HG03558 (cell line): ENCODE results near the gene VENTX.
"Not testable (repeated sequence)": the region's sequence is repeated elsewhere in the genome, so short reads cannot be mapped to it uniquely, and the experiment has no call there.

ENCODE experiments used
- ATAC-seq: cut with Tn5 transposase; IDR thresholded peaks from one replicate; pipeline ENCODE4 v1.9.1; 2021; ENCODE audit warnings: moderate number of reproducible peaks; ENCODE audit not compliant: unreplicated experiment; ENCODE audit errors: extremely low read depth

VENTX gene

DNA sequence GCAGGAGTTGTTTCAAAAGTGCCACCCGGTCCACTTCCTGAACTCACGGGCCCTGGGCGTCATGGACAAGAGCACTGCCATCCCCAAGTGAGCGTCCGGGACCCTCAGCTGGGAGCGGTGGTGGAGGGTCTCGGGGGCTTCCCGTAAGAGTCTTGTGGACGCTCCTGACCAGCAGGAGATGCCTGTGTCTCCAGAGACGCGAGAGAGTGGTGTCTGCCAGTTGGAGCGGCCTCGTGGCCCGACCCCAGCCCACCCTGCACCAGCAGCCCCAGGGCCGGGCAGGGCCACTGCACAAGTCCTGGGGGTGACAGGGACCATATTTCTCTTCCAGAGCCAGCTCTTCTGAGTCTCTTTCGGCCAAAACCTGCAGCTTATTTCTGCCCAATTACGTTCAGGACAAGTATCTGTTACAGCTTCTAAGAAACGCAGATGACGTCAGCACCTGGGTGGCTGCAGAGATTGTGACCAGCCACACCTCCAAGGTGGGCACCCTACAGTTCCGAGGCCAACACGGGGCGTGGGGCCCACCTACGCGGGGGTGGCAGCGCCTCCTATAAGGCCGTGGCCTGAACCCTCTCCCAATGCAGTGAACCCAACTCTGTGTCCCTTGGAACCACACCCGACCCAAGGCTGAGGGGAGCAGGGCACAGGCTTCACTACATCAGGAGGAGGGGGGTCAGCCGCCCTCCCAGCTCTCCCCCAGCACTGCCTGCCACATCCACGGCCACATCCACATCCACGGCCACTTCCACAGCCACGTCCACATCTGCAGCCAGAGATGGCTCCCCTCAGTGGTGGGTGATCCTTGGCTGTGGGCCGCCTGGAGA lies 23.8 kb upstream of the VENTX start:
- no peak for ATAC-seq

DNA sequence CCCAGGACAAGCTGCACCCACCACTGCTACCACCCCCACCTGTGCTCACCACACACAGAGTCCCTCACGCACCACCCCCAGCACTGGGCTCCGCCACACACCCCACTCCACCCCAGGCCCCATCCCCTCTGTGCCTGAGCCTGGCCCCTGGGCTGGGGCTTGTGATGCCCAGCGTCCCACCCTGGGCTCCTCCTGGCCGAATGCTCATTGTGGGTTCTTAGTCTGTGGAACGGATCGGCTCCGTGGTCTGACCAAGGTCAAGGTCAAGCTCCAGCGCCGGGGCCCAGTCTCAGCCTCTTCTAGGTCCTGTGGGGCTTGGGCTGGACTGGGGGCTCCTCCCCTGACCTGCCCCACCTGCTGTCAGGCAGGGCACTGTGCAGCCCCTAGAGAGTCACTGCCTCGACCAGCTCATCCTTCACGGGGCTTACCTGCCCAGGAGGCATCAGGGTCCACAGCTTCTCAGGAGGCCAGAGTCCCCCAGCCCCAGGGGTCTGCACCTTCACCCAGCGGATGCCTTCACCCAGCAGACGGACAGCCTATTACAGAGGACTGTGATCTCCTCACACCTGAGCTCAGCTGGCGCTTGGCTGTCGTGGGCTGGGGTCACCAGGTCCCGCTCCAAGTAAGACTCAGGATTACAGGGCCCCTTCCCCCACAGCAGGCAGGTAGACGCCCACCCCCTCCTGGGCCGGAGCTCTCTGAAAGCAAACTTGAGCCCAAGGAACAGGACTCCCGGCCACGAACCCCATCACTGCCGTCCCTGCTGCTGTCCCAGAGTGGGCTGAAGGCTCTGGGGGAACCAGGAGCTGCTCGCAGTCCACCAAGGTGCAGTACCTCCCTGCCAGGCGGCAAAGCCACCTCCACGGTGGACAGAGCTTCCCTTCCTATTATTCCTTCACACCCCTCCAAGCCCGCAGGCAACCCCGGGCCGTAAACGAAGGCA lies 22.9 kb upstream of the VENTX start:
- ATAC-seq = no peak

DNA sequence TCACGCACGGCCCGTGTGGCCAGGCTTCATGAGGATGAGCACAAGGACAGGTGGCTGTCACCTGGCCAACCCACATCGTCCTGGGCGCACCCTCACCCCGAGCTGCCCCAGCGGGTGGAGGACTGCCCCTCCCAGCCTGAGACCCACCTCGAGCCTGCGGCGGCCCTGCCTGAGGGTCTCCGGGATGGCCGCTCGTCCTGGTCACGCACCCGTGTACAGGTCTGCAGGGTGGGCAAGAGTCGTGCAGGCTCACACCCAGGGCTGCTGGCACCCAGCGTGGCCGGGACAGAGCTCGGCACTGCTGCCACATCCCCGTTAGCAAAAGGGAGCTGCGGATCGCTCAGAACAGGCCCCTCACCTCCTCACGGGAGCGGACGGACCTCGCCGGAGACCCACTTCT lies 22.1 kb upstream of the VENTX start:
- no peak for ATAC-seq

DNA sequence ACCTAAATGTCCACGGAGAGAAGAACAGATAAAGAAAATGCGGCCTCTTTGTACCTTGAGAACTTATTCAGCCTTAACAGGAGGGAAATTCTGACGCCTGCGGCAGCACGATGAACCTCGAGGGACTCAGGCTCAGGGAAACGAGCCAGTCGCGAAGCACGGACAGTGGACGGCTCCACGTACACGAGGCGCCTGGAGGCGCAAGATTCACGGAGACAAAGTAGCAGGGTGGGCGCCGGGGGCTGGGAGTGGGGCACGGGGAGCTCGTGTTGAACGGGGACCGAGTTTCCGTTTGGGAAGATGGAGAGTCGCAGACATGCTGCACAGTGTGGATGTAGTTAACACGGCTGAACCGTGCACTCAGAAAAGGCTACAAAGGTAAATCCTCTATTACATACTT lies 20.9 kb upstream of the VENTX start:
- ATAC-seq = no peak

DNA sequence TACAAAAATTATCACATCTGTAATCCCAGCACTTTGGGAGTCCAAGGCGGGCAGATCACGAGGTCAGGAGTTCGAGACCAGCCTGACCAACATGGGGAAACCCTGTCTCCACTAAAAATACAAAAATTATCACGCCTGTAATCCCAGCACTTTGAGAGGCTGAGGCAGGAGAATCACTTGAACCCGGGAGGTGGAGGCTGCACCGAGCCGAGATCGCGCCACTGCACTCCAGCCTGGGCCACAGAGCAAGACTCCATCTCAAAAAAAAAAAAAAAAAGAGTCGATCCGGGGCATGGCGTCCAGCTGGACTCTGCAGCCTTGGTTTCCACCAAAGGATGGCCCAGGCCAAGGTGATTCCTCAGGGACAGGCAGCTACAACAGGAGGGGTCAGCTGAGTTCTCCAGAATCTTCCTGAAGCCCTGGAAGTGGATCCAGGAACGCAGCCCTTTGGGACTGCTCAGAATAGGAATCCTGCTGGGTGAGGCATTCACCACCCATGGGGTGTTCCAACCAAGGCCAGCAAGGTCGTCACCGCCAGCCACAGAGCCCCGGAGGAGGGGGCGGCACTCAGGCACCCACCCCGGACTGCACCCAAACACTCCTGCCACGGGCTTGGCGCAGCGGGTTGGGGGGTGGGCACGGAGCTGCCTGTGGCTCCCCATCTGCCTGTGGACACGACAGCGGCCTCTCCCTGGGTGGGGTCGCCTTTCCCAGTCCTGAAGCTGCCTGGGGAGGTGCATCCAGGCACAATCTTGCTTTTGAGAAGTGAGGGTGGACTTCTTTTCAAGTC lies 19.7 kb upstream of the VENTX start:
- ATAC-seq = no peak

DNA sequence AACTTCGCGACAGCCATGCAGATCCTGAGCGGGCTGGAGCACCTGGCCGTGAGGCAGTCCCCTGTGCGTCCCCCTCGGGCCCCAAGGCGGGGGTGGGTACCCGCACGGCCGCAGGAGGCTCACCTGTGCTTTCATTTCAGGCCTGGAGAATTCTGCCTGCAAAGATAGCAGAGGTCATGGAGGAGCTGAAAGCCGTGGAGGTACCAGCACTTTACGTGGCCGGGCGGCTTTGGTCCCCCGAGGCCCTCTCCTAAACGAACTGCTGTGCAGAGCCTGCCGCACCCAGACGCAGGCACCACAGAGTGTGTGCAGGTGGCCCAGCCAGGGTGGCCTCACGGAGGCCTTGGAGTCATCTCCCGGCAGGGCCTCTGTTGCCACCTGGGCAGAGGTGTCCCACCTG lies 18.8 kb upstream of the VENTX start:
- ATAC-seq = no peak

DNA sequence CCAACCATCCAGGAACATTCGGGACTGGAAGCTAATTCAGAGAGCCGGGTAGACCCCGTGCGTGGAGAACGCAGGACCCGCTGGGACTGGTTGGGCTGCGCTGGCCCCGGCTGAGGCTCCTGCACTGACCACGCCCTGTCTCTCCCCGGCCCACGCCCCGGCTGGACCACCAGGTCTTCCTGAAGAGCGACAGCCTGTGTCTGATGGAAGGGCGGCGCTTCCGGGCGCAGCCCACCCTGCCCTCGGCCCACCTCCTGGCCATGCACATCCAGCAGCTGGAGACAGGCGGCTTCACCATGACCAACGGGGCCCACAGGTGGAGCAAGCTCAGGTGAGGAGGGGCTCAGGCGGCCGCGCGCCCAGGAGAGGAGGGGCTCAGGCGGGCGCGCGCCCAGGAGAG lies 17.9 kb upstream of the VENTX start:
- no peak for ATAC-seq

DNA sequence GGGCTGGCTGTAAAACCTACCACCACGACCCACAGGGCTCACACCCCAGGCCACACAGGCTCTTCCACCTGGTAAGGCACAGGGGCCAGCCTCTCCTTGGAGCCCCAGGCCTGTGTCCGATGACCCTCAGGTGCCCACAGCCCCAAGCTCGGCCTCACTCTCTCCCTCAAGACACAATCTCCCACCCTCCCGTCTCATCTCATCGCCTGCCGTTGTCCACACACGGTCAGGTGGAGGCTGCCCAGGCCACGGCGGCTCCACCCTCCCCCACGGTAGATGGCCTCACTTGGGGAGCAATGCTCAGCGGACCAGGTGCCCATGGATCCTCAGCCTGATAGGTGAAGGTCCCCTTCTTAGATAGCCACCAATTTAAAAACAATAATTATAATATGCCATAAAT lies 16.3 kb upstream of the VENTX start:
- ATAC-seq = no peak

DNA sequence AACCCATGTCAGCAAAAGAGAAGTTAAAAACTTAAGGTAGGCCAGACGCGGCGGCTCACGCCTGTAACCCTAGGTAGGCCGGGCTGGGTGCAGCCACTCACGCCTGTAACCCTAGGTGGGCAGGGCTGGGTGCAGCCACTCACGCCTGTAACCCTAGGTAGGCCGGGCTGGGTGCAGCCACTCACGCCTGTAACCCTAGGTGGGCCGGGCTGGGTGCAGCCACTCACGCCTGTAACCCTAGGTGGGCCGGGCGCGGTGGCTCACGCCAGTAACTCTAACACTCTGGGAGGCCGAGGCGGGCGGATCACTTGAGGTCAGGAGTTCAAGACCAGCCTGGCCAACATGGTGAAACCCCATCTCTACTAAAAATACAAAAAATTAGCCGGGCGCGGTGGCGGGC lies 15.9 kb upstream of the VENTX start:
- ATAC-seq = not testable (repeated sequence)

DNA sequence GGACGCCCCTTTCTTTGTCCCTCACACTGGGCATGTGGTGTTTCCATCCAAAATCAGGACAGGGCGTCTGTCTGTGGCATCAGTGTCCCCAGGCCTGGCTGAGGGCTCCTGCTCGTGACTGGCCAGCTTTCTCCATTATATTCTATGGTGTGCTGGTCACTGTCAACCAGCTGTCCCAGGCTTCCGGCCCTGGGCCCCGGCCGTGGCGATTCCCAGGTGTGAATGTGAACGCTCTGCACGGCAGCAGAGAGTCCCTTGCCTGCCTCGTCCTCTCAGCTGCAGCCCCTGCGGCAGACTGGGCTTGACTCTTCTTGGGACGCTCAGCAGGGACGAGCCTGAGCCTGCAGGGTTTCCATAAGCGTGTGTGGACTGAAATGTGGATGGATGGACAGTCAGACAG lies 13.6 kb upstream of the VENTX start:
- ATAC-seq = no peak

DNA sequence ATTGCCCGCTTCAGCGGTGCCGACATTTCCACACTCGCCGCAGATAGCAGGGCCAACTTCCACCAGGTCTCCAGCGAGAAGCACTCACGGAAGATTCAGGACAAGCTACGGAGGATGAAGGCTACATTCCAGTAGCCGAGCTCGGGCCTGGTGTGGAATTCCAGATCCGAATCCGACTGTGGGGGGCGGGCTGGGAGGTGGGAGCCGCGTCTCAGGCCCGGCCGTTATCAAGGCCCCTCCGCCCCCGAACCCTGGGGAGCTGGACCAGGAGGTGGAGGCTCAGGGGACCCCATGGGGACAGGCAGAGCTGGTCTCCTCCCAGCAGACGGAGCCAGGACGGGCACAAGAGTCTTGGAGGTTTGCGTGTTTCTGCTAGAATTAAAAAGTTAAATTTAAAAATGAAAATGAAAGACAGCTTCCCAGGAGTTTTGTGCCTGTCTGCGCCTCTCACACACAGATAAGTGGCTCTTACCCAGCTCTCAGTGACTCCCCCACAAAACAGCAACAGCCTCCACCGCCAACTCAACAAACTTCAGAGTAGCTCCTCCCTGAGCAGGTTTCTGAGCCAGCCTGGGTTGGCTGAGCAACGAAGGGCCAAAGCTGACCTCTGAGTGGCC lies 12.8 kb upstream of the VENTX start:
- no peak for ATAC-seq

DNA sequence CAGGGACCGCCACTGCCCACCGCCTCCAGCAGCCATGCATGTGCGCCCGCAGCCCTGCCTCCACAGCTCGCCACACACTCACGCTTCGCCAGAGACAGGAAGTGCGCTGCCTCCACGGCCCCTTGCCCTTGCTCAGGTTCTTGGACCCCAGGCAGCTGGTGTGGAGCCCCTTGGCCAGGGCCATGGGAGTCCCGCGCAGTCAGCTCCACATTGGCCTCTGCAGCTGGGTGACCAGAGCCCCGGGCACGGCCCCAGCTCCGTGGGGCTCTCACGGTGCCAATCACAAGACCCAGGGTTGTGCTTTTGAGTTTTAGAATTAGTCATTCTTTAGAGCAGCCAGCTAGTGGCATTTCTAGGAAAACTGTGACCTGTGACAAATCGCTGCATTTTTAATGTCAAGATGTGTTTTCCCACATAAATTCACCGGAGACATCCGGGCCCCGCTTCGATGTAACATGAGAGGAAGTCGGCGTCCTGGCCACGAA lies 11.9 kb upstream of the VENTX start:
- no peak for ATAC-seq

DNA sequence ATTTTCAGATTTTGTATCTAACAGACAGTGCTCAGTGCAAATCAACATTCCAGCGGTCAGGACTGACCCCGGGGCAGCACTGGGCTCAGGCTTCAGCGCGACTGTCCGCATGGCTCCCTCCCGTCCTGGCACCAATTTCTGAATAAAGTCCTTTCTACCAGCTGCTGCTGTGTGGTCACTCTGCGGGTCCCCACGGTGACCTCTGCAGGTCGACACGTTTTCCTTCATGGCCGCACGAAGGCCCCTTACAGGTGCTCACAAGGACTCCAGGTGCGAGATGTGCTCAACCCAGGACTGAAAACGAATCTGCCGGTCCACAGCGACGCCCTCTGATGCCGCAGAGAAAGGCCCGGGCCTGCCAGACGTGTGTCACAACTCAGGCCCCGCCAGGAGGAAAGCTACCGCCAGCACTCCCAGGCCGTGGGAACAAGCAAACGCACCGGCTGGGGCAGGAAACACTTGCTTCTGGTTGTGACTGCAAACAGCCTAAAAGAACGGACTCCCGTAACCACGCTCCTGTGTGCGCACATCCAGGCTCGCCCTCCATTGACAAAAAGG lies 11.3 kb upstream of the VENTX start:
- ATAC-seq = no peak

DNA sequence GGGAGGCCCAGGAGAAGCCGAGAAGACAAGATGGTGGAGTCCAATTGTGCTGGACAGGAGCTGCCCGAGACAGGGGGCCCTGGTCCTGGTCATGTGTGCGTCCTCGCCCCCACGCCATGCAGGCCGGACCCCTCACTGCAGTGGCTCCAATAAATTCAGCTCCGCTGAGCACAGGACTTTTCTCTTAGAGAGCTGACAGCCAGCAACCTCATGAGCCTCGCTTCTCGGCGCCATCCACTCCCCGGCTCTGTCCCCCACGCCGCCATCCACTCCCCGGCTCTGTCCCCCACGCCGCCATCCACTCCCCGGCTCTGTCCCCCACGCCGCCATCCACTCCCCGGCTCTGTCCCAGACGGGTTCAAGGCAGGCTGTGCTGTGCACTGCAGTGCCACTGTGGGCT lies 10.4 kb upstream of the VENTX start:
- no peak for ATAC-seq

DNA sequence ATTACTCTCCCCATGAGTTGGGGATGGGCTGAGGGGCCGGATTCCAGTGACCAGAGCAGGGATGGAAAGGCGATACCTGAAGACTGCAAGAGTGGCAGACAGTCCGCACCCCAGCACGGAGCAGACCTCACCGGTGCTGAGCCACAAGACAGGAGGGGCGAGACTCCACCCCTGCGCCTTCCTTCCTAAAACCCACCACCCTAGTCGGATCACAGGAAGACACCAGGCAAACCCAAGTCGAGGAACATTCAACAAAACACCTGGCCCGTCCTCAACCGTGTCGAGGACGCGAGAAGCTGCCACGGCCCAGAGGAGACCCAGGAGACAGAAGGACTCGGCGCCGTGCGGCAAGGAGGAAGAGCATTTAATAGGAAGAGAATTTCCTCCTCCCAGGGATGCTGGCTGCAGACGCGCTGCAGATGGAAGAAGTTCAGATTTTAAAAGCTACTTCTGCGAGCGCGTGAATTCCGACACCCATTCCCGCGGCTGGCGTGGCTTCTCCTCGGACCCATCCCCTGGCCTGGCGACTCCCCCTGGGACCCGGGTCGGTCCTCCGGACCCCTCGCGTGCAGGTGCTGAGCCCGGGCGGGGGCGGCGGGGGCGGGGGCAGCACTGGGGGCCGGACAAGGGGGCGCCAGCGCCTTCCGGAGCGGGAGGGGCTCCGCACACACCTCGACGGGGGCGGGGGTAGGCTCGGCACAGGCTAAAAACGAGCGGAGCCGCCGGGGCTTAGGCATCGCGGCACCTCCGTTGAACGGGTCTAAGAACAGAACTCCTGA lies 8.2 kb upstream of the VENTX start:
- ATAC-seq = no peak

DNA sequence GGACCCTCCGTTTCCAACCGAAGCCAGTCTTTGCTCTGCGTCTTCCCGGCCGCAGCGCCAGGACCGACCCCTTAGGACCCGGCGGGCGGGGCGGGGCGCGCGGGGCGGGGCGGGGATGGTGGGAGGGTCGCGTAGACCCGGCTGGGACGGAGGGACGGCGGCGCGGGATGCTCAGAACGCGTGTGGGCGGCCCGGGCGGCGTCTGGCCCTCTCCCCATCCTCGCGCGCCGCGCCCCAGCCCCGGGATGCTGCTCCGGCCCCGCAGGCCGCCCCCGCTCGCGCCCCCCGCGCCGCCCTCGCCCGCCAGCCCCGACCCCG lies 7.7 kb upstream of the VENTX start, which contains the start of gene UTF1:
Gene UTF1, plus strand, starts transcription at position 174 of the 318 bp plus-strand sequence. Its CDS starts 72 bp downstream, at position 246.
- ATAC-seq = no peak

DNA sequence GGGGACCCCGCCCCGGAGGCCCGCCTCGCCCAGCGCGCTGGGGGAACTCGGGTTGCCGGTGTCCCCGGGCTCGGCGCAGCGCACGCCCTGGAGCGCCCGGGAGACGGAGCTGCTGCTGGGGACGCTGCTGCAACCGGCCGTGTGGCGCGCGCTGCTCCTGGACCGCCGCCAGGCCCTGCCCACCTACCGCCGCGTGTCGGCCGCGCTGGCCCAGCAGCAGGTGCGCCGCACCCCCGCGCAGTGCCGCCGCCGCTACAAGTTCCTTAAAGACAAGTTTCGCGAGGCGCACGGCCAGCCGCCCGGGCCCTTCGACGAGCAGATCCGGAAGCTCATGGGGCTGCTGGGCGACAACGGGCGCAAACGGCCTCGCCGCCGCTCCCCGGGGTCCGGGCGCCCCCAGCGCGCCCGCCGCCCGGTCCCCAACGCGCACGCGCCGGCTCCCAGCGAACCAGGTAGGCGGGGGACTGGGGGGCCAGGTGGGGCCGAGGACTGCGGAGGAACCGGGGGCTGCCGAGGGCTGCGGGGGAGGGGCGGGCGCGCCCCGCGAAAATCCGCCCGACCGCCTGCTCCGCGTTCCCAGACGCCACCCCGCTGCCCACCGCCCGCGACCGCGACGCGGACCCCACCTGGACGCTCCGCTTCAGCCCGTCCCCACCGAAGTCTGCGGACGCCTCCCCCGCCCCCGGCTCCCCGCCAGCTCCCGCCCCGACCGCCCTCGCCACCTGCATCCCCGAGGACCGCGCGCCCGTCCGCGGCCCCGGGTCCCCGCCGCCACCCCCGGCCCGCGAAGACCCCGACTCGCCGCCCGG lies 7.1 kb upstream of the VENTX start:
- ATAC-seq = no peak

DNA sequence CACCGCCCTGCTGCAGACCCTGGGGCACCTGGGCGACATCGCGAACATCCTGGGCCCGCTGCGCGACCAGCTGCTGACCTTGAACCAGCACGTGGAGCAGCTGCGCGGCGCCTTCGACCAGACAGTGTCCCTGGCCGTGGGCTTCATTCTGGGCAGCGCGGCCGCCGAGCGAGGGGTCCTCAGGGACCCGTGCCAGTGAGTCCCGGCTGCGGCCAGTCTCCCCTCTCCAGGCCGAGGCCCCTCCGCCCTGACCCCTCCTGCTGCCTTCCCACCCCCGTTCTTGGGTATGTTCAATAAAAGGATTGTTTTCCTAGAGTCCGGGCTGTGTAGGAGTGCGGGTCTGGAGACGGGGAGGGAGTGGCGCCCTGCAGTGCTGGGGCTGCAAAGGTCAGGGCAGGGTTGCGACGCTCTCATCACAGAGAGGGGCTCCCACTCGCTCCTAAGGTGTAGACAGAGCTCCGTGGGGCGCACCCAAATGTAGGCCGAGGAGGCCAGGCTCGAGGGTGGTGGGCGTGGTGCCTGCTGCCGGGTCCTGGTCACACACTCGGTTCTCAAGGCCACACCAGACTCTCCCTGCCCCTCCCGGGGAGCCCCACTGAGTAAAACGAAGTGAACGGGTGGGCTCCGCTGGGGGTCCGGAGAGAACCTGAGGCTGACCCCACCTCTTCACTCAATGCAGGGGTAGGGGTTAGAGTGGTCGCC lies 6.3 kb upstream of the VENTX start:
- no peak for ATAC-seq
